HG03378 (cell line): ENCODE results near the gene PRM2.

Source experiments
- ATAC-seq: cut with Tn5 transposase; IDR thresholded peaks from one replicate; pipeline ENCODE4 v1.9.1; 2021; ENCODE audit warnings: mild to moderate bottlenecking, moderate library complexity; ENCODE audit not compliant: unreplicated experiment

Gene PRM2

DNA sequence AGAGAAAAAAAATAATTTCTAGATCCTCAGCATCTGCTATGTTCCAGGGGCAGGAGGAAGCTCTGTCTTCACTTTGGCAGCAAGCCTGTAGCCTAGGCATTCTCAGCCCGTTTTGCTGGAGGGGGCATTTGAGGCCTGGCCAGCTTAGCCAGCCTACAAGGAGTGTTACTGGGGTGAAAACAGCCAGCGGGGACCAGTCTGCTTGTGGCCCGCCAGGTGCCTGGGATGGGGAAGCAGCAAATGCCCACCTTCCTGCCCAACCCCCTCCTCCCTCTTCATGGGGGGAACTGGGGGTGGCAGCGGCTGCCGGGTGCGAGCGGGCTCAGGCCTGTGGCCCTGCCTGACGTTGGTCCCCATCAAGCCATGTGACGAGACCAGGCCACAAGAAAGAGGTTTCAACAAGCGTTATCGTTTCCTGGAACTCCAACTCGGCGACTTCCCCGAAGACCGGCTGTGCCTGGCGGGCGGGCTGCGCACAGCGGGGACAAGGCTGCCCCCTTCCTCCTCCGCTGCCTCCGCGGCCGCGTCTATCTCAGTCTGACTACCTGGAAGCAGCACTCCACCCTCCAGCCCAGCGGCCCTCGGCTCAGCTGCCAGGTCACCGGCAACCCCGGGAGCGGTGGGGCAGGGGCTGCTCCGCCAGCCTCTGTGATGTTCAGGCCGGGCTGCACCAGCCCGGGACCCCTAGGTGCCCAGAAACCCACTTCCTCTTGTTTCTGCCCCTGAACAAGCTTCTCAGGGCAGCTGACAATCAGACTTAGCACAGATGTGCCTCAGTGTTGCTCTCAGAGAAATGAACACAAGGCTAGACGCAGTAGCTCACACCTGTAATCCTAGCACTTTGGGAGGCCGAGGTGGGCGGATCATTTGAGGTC, 43.2 kb downstream of the PRM2 start:
- peak; percentile 49 for ATAC-seq

DNA sequence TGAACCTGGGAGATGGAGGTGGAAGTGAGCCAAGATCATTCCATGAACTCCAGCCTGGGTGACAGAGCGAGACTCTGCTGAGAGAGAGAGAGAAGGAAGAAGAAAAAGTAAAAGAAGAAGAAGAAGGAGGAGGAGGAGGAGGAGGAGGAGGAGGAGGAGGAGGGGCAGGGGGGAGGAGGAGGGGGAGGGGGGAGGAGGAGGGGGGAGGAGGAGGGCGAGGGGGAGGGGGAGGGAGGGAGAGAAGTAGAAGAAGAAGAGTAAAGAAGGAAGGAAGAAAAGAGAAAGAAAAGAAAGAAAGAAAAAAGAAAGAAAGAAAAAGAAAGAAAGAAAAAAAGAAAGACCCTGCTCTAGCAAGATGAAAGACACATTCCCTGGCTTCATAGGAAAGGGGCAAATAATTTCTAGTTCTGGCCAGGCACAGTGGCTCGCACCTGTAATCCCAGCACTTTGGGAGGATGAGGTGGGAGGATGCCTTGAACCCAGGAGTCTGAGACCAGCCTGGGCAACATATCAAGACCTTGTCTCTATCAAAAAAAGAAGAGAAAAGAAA, 43.9 kb downstream of the PRM2 start:
- ATAC-seq, result no peak

DNA sequence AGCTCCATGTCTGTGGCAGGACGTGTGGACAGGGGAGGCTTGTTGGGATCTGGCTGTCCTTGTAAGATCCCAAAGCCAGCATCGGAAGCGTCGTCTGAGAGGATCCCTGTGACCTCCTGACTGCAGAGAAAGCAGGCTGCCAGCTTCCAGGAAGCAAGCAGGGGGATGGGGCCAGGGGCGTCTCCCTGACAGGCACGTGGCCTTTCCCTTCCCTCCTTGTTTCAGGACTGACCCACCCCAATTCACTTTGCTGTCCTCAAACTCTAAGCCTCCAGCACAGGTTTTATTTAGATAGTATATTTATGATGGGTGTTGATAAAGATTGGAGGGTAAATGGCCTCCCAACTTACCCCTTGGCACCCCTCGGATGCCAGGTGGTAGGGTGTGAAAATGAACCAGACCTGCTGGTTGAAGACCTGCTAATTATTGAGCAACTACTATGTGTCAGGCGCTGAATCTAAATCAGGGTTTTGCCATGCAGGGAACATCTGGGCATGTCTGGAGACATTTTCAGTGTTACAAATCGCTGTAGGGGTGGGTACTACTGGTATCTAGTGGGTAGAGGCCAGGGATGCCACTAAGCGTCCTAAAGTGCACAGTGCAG, 44.8 kb downstream of the PRM2 start:
- no peak for ATAC-seq

DNA sequence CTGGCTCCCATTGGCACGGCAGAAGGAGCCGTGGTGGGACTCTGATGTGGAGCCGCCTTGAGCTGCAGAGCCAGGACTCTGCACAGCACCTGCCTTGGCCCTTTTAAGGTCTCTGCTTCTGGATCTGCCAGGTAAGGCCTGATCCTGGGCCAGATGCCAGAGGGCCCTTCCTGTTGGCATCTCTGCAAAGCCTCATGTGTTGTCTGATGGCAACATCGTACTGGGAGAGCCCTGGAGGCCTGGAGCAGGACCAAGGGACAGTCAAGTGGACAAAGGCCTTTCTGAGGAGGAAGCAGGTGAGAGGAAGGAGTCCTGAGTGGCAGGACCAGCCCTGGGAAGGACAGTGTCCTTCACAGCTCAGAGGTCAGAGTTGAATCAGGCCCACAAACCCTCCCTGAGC, 46.4 kb downstream of the PRM2 start:
- ATAC-seq, result no peak

DNA sequence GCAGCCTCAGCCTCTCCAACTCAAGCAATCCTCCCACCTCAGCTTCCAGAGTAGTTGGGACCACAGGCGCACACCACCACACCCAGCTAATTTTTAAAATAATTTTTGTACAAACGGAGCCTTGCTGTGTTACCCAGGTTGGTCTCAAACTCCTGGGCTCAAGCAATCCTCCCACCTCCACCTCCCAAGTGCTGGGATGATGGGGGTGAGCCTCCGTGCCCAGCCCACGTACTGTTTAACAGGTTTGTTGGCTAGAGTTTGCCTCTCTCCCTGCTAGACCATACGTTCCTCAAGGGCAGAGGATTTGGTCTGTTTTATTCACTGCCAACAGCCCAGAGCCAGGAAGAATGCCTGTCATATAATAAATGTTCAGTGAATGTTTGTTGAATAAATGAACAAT, 46.8 kb downstream of the PRM2 start:
- ATAC-seq, result no peak

DNA sequence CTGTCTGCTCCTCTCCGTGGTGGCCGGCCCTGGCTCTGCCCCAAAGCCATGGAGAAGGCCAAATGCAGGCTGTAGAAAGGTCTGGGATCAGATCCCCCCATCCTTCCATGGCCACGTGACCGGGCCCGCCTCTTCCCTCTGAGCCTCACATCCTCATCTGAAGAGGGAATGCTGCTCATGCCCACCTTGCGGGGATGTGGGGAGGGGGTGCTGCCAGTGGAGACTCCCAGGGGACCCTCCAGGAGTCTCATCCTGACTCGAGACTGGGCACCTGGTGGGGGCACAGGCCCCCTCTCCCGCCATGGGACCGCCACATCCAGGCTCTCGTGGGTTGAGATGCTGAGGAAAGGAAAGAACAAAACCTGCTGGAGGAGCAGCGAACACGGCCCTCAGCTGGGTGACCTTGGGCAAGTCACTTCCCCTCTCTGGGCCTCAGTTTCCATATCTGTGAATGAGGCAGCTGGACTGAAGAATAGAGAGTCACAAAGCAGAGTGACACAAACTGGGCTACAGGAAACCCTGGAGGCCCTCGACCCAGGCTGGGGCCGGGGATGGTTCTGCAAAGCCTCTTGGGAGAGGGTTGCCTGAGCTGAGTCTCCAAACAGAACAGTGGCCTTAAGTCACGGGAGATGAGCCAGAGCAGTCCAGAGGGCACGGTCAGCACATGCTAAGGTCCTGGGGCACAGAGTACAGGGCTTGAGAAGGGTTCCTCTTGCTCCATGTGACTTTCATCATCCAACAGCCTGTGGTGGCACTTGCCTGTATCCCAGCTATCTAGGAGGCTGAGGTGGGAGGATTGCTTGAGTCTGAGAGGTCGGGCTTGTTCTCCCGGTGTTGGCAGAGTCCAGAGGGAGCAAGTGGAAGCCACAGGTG, 50.4 kb downstream of the PRM2 start:
- ATAC-seq, result peak; percentile 5
